HuH-7.5 (cell line): Measurements from ENCODE around the gene PLXNB3.
A peak's percentile ranks its signal among the peaks of the same experiment; 100 is the strongest.
"Not testable (repeated sequence)": the region's sequence is repeated elsewhere in the genome, so short reads cannot be mapped to it uniquely, and the experiment has no call there.

Experiments used
- DNase-seq: peaks from one replicate; pipeline ENCODE4 v3.0.0; 2011; ENCODE audit warnings: low spot score

PLXNB3 gene

DNA sequence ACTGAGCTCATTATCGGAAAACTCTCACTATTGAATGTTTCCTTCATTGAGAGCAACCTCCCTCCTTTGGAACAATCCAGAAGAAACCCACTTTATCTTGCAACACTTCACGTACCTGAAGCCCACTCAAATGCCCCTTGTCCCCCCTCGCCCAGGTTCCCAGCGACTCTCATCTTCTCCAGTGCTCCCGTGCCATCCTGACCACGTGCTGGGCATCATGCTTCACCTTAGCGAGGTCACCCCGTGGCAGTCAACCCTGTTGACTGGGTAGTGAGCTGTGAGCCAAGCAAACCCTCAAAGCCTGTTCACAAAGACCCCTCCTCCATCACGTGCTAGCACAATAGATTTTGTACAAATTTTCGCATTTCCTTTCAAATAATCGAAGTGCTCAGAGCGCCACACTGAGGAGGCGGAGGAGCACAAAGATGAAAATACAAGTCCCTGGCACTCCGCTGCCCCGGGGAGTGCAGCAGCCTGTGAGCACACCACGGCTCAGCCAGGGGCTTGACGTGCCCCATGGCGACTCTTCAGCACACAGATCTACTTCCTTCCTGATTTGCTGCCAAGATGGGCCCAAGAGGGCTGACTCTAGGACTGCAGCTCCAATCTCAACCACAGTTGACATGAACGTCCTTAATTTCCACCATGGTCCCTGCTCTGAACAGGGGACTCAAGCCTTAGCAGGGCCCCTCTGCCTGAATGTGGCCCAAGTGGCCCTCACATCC lies 50.7 kb downstream of the PLXNB3 start:
- DNase-seq: no peak

DNA sequence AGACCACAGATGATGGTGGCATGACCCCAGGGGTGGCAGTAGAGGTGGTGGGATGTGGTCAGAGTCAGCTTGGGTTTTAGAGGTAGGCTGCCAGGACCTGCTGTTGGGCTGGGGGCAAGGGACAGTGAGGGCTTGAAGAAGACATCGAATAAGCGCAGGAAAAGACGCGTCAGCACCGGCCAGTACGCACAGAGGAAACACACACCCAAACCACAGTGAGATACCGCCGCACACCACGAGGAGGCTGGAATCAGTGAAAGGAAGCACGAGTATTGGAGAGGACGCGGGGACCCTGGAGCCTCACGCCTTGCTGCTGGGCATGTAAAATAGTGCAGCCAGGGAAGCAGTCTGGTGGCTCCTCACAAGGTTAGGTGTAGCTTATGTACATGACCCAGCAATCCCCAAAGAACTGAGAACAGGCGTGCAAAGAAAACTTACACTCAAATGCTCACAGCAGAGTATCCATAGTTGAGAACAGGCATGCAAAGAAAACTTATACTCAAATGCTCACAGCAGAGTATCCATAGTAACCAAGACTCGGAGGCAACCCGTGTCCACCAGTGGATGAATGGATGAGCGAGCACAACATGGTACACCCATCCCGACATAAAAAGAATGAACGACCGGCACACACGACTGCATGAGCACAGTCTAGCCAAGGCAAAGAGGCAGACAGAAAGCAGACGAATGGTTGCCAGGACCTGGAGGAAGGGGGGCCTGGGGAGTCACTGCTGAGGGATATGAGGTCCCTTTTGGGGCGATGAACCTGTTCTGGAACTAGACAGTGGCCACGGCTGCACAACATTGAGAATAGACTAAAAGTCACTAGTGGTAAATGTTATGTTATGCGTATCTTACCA lies 53.0 kb downstream of the PLXNB3 start:
- DNase-seq: no peak

DNA sequence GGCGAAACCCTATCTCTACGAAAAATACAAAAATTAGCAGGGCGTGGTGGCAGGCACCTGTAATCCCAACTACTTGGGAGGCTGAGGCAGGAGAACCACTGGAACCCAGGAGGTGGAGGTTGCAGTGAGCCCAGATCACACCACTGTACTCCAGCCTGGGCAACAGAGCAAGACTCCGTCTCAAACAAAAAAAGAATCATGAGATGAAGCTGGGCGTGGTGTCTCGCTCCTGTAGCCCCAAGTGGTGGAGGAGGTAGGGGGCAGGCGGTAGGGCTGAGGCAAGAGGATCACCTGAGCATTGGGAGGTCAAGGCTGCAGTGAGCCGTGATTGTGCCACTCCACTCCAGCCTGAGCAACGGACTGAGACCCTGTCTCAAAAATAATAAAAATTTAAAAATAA lies 54.0 kb downstream of the PLXNB3 start:
- DNase-seq: not testable (repeated sequence)

GRCh38 chrX:153818571-153819383 lies 54.7 kb downstream of the PLXNB3 start:
- DNase-seq: peak; percentile 60

- no peak for DNase-seq
Observed at GRCh38 chrX:153819384-153820040, 55.5 kb downstream of the PLXNB3 start.

GRCh38 chrX:153820601-153821000 lies 56.6 kb downstream of the PLXNB3 start:
- DNase-seq: no peak

GRCh38 chrX:153821066-153821465 lies 57.0 kb downstream of the PLXNB3 start:
- no peak for DNase-seq

DNA sequence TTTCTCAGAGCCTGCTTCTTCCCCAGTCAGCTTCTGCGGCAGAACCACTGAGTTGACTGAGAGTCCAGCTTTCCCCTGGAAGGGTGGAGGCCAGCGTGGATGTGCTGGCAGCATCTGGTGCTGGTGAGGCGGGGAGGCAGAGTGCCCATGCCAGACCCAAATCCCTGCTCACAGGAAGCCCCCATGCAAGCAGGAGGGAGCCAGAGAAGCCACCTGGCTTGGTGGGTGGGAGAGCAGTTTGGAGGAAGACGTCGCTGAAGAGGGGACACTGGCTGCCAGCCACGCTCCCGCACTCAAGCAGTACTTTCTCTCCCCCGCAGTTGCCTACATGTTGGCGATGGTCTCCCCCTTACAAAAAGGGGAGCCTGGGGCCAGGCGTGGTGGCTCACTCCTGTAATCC lies 60.3 kb downstream of the PLXNB3 start:
- no peak for DNase-seq

DNA sequence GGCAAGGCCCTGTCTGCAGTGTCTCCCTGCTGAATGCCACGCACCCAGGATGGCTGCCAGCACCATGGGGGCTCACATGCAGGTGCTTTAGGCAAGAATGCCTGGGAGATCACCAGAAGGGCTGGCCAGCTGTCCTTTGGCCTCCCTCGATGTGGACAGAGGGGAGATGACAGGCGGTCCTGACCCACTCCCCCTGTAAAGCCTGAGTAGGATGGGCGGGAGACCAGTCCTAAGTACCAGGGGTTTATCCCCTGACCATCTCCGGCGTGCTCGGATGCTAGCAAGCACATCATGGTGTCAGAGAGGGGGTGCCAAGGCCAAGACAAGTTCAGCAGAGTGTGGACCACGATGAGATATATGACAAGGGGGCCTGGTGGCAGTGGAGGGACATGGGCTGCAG lies 61.0 kb downstream of the PLXNB3 start:
- DNase-seq: no peak
